ENCODE measurements around the gene ACTN1.

- TF ChIP-seq CTCF (IDR thresholded peaks at IDR 0.05) (no peak), EZH2phosphoT487 (IDR thresholded peaks at IDR 0.05) (no peak), EZH2 (IDR thresholded peaks at IDR 0.05) (no peak)
These were observed 138.6 kb downstream of the ACTN1 start for GRCh38 chr14:68840454-68840853.
